Stomach (tissue), 4 donors: ENCODE data around the gene SMIM43.

Experiments used
- CTCF ChIP-seq, 7 experiments: fragments of 450-650 bp in 4 of 7; fragments of 200-600 bp in 3 of 7; sonication (generic) in 3 of 7; IDR thresholded peaks; one replicate each; pipeline ENCODE4 v1.5.1; 2016 to 2019; ENCODE audit warnings: antibody characterized with exemption in 7 of 7, control low read depth in 2 of 7, mild to moderate bottlenecking in 1 of 7
- EP300 ChIP-seq: sonication (generic); formaldehyde crosslinking; IDR thresholded peaks from one replicate; pipeline ENCODE4 v1.6.1; 2017; ENCODE audit warnings: antibody characterized with exemption
- POLR2A ChIP-seq, 4 donors: fragments of 450-650 bp; IDR thresholded peaks; one replicate each; pipeline ENCODE4 v1.6.1; 2016; ENCODE audit warnings: antibody characterized with exemption in 4 of 4, control low read depth in 2 of 4, mild to moderate bottlenecking in 1 of 4, moderate library complexity in 1 of 4
- POLR2AphosphoS5 ChIP-seq, 3 donors: sonication (generic); formaldehyde crosslinking; IDR thresholded peaks; one replicate each; pipeline ENCODE4 v1.6.1; 2016; ENCODE audit warnings: antibody characterized with exemption in 3 of 3

GRCh38 chr4:121806411-121806810 is 41.4 kb upstream of the SMIM43 start:
- TF ChIP-seq CTCF (IDR thresholded peaks at IDR 0.05) (no peak), POLR2A (IDR thresholded peaks at IDR 0.05) (no peak), EP300 (no peak), POLR2AphosphoS5 (IDR thresholded peaks at IDR 0.05) (no peak)
